Fibroblast of gingiva (primary cell): ENCODE measurements around the gene ITFG1.
"Not testable (repeated sequence)": the region's sequence is repeated elsewhere in the genome, so short reads cannot be mapped to it uniquely, and the experiment has no call there.

Experiments used
- DNase-seq: peaks from one replicate; pipeline ENCODE4 v3.0.0-alpha.2; 2011; ENCODE audit warnings: low read depth

The ITFG1 gene

GRCh38 chr16:47150067-47150466 lies 310.8 kb downstream of the ITFG1 start:
- DNase-seq, result no peak

DNA sequence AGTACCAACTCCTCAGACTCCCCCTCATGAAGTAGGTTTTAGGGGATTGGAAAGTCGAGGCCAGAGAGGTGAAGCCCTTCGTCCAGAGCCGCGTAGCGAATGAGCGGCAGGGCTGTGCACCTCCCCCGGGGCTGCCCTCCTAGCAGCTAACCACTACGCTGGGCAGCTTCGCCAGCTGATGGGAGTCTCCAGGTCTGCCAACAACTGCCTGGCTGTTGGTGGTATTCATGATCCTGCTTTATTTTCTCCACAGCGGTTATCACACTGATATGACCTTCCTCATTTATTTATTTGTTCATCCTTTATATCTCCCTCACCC lies 316.3 kb downstream of the ITFG1 start:
- DNase-seq, result no peak

- peak; percentile 51 for DNase-seq
These were observed 316.9 kb downstream of the ITFG1 start, which contains the start of gene NETO2 for GRCh38 chr16:47143677-47144558. NETO2 (minus strand) TSS chr16:47143945; CDS start chr16:47143612, 333 bp downstream.

DNA sequence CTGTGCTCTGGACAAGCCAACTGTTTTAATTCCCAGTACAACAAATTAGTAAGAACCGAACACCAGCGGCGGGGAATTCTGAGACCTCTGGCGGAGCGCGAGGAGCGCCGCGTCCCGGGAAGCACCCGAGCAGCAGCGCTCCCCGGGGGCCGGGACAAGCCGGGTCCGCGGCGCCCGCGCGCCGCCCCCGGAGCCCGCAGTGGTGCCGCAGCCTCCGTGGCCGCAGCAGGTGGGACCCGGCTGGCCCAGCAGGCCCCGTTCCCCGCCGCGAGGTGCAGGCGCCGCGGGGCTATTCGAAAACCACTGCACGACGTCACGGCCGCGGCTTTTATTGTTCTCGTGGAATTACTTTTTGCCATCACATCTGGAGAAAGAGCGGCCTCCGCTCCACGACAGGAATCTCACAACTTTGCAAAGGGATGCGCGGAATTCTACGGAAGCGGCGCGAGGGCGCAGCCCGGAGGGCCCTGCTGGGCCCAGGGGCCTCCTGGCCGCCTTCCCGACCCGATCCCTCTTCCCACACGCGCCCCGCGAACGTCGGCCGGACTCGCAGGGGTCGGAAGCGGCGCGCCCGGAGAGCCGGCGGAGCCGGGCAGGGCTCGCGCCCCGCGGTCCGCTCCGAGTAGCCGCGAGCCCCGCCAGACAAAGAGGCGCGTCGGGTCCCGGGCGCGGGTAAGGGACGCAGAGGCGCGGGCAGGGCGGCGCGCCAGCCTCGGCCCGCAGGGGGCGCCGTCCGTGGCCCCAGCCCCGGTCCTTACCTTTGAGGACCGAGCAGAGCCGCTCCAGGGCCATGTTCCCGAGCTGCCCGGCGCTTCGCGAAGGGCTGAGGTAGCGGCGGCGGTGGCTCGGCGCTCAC lies 317.8 kb downstream of the ITFG1 start:
- peak; percentile 24 for DNase-seq

- peak; percentile 15 for DNase-seq
These were observed 318.4 kb downstream of the ITFG1 start for GRCh38 chr16:47142486-47142820.

- peak; percentile 65 for DNase-seq
These were observed 318.9 kb downstream of the ITFG1 start for GRCh38 chr16:47141773-47142485.

GRCh38 chr16:47140686-47141085 lies 320.2 kb downstream of the ITFG1 start:
- no peak for DNase-seq

- DNase-seq, result no peak
These were observed 321.2 kb downstream of the ITFG1 start for GRCh38 chr16:47139561-47140185.

DNA sequence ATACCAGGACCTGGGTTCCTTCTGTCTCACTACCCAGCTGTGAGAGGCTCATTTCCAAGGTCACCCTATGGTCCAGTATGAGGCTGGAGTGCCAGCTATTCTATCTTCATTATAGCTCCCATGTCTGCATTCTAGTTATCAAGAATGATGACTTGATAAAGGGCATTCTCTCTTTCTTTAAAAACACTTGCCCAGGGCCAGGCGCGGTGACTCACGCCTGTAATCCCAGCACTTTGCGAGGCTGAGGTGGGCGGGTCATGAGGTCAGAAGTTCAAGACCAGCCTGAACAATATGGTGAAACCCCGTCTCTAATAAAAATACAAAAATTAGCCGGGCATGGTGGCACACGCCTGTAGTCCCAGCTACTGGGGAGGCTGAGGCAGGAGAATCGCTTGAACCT lies 322.9 kb downstream of the ITFG1 start:
- not testable (repeated sequence) for DNase-seq

DNA sequence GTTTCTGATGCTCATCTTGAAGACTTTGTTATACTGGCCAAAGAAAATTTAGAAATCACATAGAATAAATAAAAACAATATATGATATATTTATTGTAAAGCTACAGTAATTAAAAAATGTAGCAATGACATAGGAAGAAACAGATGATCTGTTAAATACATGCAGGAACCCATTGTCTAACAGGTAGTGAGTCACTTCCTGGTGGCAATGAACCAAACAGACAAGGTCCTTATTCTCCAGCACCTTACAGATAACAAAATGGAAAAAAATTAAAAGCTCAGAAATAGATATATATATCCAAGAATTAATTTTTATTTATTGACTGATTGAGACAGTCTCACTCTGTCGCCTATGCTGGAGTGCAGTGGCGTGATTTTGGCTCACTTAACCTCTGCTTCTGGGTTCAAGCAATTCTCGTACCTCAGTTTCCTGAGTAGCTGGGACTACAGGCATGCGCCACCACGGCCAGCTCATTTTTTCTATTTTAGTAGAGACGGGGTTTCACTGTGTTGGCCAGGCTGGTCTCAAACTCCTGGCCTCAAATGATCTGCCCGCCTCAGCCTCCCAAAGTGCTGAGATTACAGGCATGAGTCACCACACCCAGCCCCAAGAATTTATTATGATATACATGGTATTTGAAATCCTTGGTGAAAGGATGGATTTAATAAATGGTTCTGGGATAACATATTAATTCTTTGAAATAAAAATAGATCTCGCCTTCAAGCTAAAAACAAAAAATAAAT lies 324.6 kb downstream of the ITFG1 start:
- DNase-seq, result no peak

DNA sequence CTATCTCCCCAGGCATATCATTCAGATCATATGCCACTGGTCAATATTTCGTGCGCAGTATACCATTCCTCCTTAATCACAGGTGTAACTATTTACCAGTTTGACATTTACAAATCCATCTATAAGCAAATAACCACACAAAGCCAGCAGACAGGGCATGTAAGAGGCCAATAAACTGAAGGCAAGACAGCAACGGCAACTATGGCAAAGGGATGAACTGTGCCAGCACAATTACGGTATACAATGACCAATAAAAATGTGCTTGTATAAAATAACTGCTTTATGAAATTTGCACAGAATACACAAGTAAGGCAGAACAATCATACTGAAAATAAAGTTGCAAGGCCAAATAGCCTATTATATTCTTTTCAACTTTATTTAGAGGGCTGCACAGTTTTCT lies 326.3 kb downstream of the ITFG1 start:
- no peak for DNase-seq

DNA sequence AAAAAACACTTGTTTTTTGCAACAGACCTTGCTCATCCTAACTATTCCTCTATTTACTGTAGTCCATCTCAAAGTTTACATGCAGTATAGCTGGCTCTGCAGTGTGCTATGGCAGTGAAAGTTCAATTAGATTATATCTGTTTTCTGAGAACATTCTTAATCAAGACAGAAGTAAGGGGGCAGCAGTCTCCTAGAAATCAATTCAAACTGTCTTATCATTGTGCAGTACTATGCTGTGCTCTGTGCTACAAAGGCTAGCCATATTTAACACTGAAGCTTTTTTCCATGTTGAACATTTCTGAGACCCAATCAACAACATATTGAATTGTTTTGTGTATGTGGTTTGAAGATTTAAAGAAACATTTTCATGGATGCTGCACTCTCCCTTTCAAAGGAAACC lies 328.6 kb downstream of the ITFG1 start:
- no peak for DNase-seq

DNA sequence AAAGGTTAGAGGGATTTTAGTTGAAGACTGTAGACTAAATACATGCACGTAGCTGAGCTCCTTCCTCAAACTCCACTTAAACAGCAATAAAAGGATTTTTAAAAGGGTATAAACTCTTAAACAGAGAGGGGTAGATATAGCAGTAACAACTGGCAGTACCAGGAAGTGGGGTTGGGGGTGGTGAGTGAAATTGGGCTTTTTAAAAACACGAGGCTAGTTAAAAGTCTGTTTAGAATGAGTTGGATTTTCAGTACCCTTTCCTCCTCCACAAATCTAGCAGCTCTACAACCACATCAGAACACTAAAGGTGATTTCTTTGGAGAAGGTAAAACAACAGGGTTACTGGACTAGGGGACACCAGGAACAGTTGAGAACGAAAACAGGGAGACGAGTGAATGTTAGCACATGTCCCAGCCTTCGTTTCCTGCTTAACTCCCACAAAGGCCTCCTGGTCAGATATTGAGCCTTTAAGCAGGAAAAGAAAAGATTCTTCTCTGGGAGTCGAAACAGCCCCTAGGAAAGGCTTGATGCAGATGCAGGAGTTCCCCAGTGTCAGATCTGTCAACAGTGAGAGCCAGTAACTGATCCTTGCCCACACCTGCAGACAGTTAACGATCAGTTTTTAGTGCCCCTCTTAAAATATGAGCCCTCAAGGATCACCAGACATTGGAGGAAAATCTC lies 331.0 kb downstream of the ITFG1 start:
- no peak for DNase-seq

DNA sequence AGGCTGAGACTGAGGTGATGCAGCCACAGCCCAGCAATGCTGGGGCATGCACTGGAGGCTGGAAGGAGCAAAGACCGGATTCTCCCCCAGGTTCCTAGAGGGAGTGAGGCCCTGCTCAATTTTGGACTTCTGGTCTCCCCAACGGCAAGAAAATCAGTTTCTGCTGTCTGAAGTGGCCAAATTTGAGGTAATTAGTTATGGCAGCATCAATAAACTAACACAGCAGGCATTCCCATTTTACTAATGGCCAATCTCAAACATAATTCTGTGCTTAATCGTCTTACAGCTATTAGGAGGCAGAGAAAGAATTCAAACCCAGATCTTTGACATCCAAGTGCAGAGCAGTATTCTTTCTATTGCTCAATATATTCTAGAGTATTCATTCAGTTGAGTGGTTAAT lies 333.3 kb downstream of the ITFG1 start:
- DNase-seq, result no peak

DNA sequence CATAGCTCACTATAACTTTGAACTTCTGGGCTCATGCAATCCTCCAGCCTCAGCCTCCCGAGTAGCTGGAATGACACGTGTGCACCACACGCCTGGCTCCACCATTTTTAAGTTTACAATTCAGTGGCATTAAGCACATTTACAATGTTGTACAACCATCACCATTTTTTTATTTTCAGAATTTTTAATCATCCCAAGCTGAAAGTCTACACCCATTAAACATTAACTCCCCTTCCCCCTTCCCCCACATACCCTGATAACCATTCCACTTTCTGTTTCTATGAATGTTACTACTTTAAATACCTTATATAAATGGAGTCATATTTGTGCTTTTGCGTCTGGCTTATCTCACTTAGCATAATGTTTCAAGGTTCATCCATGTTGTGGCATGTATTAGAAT lies 335.1 kb downstream of the ITFG1 start:
- DNase-seq, result no peak

GRCh38 chr16:47113130-47113529 lies 347.7 kb downstream of the ITFG1 start:
- DNase-seq, result no peak

- DNase-seq, result no peak
These were observed 349.9 kb downstream of the ITFG1 start for GRCh38 chr16:47110939-47111338.

DNA sequence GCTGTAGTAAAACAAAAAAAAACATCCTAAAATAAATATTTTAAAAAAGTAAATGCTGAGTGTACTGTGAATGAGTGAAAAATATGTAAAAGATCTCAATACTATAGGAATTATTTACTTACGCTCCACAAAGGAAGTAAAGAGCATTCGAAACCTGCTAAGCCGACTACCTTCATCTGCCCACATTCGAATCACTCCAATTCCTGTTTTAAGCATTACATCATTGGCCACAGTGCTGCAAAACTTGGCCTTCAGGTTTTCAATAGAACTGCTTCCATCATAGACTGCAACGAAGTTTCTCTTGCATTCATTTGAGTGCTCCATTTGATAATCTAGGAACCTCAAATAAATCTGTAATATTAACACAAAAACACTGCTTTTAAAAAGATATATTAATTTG lies 351.5 kb downstream of the ITFG1 start:
- no peak for DNase-seq
